Measurements from ENCODE around the gene KRI1. TPM values are rescaled to one million over a fixed set of nuclear protein-coding genes. Genes with fewer than 3 reads are reported as not detected.

The KRI1 gene
- polyA plus RNA-seq, 1 of the 3 experiments (the other 2 are of a cell fraction), result 26.7 TPM

DNA sequence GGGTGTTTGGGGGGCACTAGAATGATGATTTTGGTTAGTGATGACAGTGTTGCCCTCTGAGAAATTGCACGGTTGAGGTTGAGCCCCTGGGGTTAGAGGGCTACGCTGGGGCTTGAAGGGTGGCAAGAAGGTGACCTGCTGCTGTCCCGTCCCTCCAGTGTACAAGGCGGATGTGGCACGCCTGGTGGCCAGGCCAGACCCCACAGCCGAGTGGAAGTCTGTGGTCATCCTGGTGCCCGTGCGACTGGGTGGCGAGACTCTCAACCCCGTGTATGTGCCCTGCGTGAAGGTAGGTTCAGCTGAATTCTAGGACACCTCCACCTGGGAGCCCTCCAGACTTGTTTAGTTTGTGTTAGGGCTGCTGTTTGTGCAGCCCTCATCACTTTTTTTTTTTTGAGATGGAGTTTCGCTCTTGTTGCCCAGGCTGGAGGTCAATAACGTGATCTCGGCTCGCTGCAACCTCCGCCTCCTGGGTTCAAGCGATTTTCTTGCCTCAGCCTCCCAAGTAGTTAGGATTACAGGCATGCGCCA, 17.0 kb downstream of the KRI1 start:
- Histone ChIP-seq H3K36me3 (replicated peaks in 1 of 2; ENCODE audit: control insufficient read depth in 1 of 2, insufficient read depth in 2 of 2, low read length in 1 of 2) (peaks cover 20 to 22% of the 10 kb centered on the region in 2 experiments), H4K20me1 (ENCODE audit: insufficient read depth) (0 out of 2 replicates have a peak, but pooled peaks cover 3% of the 10 kb centered on the region), H3F3A (replicated peaks; ENCODE audit: insufficient read depth) (peaks cover 13% of the 10 kb centered on the region), H3K9me2 (no peaks in the 10 kb centered on the region), H3K79me2 (ENCODE audit: insufficient read depth) (peaks cover 27% of the 10 kb centered on the region), H3K4me2 (no peak overlapping the region), H3K9ac (no peak overlapping the region), H2AFZ (ENCODE audit: low read depth) (no peak overlapping the region), H3K4me3 (ENCODE audit: low read depth in 2 of 2, low read length in 1 of 2) (no peak overlapping the region), H3K27me3 (ENCODE audit: insufficient read depth) (no peaks in the 10 kb centered on the region), H3K27ac (ENCODE audit: low read depth in 2 of 2, low read length in 1 of 2) (no peak overlapping the region), H3K9me3 (no peaks in the 10 kb centered on the region), H3K4me1 (ENCODE audit: control insufficient read depth in 1 of 2, insufficient read depth in 2 of 2, low read depth in 1 of 2, low read length in 1 of 2) (peaks cover 0 to 7% of the 10 kb centered on the region in 2 experiments; a peak in 1 of 4 replicates)
- POLR2A ChIA-PET, result no interaction called here
- DNase-seq, result no peak
- CTCF ChIA-PET, result no interaction called here
- TF ChIP-seq NFIC (IDR thresholded peaks at IDR 0.05; ENCODE audit: borderline replicate concordance) (no peak), SMC3 (IDR thresholded peaks at IDR 0.05; ENCODE audit: low read depth, low read length) (no peak), CHD2 (IDR thresholded peaks at IDR 0.05; ENCODE audit: low read length, partially characterized antibody) (no peak), FOXJ3 (CRISPR knock-in tag; IDR thresholded peaks at IDR 0.05) (no peak), FOSL2 (IDR thresholded peaks at IDR 0.05; ENCODE audit: borderline replicate concordance, low read depth) (no peak), TEAD4 (IDR thresholded peaks at IDR 0.05; ENCODE audit: borderline replicate concordance, insufficient read depth) (no peak), FOXM1 (IDR thresholded peaks at IDR 0.05; ENCODE audit: low read depth) (no peak), RAD21 (IDR thresholded peaks at IDR 0.05; ENCODE audit: low read length) (no peak), MXI1 (IDR thresholded peaks at IDR 0.05; ENCODE audit: low read depth, low read length) (no peak), RFX5 (IDR thresholded peaks at IDR 0.05; ENCODE audit: low read length) (no peak), GATA2 (CRISPR knock-in tag; IDR thresholded peaks at IDR 0.05) (no peak), EZH2phosphoT487 (IDR thresholded peaks at IDR 0.05; ENCODE audit: borderline replicate concordance, low read depth) (no peak), POLR2AphosphoS5 (IDR thresholded peaks at IDR 0.05; ENCODE audit: low read depth, low read length) (no peak), JUND (IDR thresholded peaks at IDR 0.05) (no peak)
- TF ChIP-seq, protein P1, sequence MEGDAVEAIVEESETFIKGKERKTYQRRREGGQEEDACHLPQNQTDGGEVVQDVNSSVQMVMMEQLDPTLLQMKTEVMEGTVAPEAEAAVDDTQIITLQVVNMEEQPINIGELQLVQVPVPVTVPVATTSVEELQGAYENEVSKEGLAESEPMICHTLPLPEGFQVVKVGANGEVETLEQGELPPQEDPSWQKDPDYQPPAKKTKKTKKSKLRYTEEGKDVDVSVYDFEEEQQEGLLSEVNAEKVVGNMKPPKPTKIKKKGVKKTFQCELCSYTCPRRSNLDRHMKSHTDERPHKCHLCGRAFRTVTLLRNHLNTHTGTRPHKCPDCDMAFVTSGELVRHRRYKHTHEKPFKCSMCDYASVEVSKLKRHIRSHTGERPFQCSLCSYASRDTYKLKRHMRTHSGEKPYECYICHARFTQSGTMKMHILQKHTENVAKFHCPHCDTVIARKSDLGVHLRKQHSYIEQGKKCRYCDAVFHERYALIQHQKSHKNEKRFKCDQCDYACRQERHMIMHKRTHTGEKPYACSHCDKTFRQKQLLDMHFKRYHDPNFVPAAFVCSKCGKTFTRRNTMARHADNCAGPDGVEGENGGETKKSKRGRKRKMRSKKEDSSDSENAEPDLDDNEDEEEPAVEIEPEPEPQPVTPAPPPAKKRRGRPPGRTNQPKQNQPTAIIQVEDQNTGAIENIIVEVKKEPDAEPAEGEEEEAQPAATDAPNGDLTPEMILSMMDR (IDR thresholded peaks at IDR 0.05), result no peak
- TF ChIP-seq, protein P2, sequence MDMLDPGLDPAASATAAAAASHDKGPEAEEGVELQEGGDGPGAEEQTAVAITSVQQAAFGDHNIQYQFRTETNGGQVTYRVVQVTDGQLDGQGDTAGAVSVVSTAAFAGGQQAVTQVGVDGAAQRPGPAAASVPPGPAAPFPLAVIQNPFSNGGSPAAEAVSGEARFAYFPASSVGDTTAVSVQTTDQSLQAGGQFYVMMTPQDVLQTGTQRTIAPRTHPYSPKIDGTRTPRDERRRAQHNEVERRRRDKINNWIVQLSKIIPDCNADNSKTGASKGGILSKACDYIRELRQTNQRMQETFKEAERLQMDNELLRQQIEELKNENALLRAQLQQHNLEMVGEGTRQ (IDR thresholded peaks at IDR 0.05; ENCODE audit: borderline replicate concordance, low read depth, low read length), result no peak
- TF ChIP-seq, protein P3, sequence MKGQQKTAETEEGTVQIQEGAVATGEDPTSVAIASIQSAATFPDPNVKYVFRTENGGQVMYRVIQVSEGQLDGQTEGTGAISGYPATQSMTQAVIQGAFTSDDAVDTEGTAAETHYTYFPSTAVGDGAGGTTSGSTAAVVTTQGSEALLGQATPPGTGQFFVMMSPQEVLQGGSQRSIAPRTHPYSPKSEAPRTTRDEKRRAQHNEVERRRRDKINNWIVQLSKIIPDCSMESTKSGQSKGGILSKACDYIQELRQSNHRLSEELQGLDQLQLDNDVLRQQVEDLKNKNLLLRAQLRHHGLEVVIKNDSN (IDR thresholded peaks at IDR 0.05; ENCODE audit: borderline replicate concordance, low read depth), result no peak
- TF ChIP-seq, protein P4, sequence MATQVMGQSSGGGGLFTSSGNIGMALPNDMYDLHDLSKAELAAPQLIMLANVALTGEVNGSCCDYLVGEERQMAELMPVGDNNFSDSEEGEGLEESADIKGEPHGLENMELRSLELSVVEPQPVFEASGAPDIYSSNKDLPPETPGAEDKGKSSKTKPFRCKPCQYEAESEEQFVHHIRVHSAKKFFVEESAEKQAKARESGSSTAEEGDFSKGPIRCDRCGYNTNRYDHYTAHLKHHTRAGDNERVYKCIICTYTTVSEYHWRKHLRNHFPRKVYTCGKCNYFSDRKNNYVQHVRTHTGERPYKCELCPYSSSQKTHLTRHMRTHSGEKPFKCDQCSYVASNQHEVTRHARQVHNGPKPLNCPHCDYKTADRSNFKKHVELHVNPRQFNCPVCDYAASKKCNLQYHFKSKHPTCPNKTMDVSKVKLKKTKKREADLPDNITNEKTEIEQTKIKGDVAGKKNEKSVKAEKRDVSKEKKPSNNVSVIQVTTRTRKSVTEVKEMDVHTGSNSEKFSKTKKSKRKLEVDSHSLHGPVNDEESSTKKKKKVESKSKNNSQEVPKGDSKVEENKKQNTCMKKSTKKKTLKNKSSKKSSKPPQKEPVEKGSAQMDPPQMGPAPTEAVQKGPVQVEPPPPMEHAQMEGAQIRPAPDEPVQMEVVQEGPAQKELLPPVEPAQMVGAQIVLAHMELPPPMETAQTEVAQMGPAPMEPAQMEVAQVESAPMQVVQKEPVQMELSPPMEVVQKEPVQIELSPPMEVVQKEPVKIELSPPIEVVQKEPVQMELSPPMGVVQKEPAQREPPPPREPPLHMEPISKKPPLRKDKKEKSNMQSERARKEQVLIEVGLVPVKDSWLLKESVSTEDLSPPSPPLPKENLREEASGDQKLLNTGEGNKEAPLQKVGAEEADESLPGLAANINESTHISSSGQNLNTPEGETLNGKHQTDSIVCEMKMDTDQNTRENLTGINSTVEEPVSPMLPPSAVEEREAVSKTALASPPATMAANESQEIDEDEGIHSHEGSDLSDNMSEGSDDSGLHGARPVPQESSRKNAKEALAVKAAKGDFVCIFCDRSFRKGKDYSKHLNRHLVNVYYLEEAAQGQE (IDR thresholded peaks at IDR 0.05; ENCODE audit: low read depth, low read length), result no peak
- WGBS (ENCODE audit: low lambda C conversion rate), result 95% methylated on average over 13 of the region's 18 CpGs

Data from SK-N-SH (cell line).